HG02981 (cell line): ENCODE data around the gene ATP2A3.
A peak's percentile ranks its signal among the peaks of the same experiment; 100 is the strongest.

Experiments used
- ATAC-seq: cut with Tn5 transposase; IDR thresholded peaks from one replicate; pipeline ENCODE4 v1.9.1; 2021; ENCODE audit warnings: mild to moderate bottlenecking, moderate library complexity; ENCODE audit not compliant: unreplicated experiment

ATP2A3 gene

GRCh38 chr17:3914312-3914670, 49.9 kb downstream of the ATP2A3 start:
- ATAC-seq = peak; percentile 45

- ATAC-seq = no peak
These were observed 50.5 kb downstream of the ATP2A3 start for GRCh38 chr17:3913531-3914311.

GRCh38 chr17:3912827-3913226, 51.4 kb downstream of the ATP2A3 start:
- no peak for ATAC-seq

- peak; percentile 68 for ATAC-seq
These were observed 52.8 kb downstream of the ATP2A3 start for GRCh38 chr17:3911271-3912053.

- ATAC-seq = no peak
These were observed 53.6 kb downstream of the ATP2A3 start for GRCh38 chr17:3910420-3911270.

GRCh38 chr17:3909257-3909656, 55.0 kb downstream of the ATP2A3 start:
- ATAC-seq = no peak

- ATAC-seq = no peak
These were observed 56.6 kb downstream of the ATP2A3 start for GRCh38 chr17:3907483-3908216.

- no peak for ATAC-seq
These were observed 57.4 kb downstream of the ATP2A3 start for GRCh38 chr17:3906881-3907280.

- ATAC-seq = no peak
These were observed 59.2 kb downstream of the ATP2A3 start for GRCh38 chr17:3905017-3905520.

- ATAC-seq = no peak
These were observed 59.7 kb downstream of the ATP2A3 start for GRCh38 chr17:3904501-3904900.

- no peak for ATAC-seq
These were observed 60.4 kb downstream of the ATP2A3 start for GRCh38 chr17:3903881-3904290.

GRCh38 chr17:3903051-3903825, 61.0 kb downstream of the ATP2A3 start:
- no peak for ATAC-seq

GRCh38 chr17:3900646-3901045, 63.6 kb downstream of the ATP2A3 start:
- no peak for ATAC-seq

GRCh38 chr17:3897731-3898130, 66.5 kb downstream of the ATP2A3 start:
- ATAC-seq = no peak

- no peak for ATAC-seq
These were observed 67.3 kb downstream of the ATP2A3 start for GRCh38 chr17:3896968-3897235.

GRCh38 chr17:3896108-3896967, 67.9 kb downstream of the ATP2A3 start:
- ATAC-seq = no peak

GRCh38 chr17:3895354-3895753, 68.9 kb downstream of the ATP2A3 start:
- no peak for ATAC-seq

- no peak for ATAC-seq
These were observed 69.3 kb downstream of the ATP2A3 start for GRCh38 chr17:3894911-3895343.

- ATAC-seq = no peak
These were observed 70.0 kb downstream of the ATP2A3 start for GRCh38 chr17:3894188-3894587.
